Gastroesophageal sphincter (tissue), 4 donors: ENCODE measurements around the gene TEKT1. TPM values are rescaled to one million over a fixed set of nuclear protein-coding genes. Genes with fewer than 3 reads are reported as not detected.
A peak's percentile ranks its signal among the peaks of the same experiment; 100 is the strongest.
"Not testable (repeated sequence)": the region's sequence is repeated elsewhere in the genome, so short reads cannot be mapped to it uniquely, and the experiment has no call there.

Experiments
- ATAC-seq: fragments of 150-250 bp; one replicate; pipeline ENCODE4 v1.9.1; 2016; ENCODE audit warnings: mild to moderate bottlenecking, moderate library complexity
- H3K27ac ChIP-seq, 4 donors: fragments of 200-600 bp; sonication (generic) in 3 of 4; 1 replicate in 3 of 4; 2 replicates in 1 of 4; pipeline ENCODE4 v1.5.1; 2016 to 2019
- H3K27me3 ChIP-seq: fragments of 200-600 bp; sonication (generic); one replicate; pipeline ENCODE4 v1.5.1; 2019
- H3K36me3 ChIP-seq, 2 donors: fragments of 200-600 bp; sonication (generic); one replicate each; pipeline ENCODE4 v1.5.1; 2019; ENCODE audit warnings: control low read depth in 1 of 2
- H3K4me1 ChIP-seq, 3 donors: fragments of 200-600 bp; sonication (generic); 1 replicate in 2 of 3; 2 replicates in 1 of 3; pipeline ENCODE4 v1.5.1; 2016 to 2019; ENCODE audit warnings: control low read depth in 2 of 3
- H3K4me3 ChIP-seq, 2 donors: fragments of 200-600 bp; sonication (generic); one replicate each; pipeline ENCODE4 v1.5.1; 2019; ENCODE audit warnings: mild to moderate bottlenecking in 1 of 2, moderate library complexity in 1 of 2
- H3K9me3 ChIP-seq, 3 donors: fragments of 200-600 bp; sonication (generic); one replicate each; pipeline ENCODE4 v1.5.1; 2017 to 2019; ENCODE audit warnings: control low read depth in 2 of 3
- EP300 ChIP-seq: sonication (generic); formaldehyde crosslinking; IDR thresholded peaks from one replicate; pipeline ENCODE4 v1.6.1; 2017; ENCODE audit warnings: antibody characterized with exemption, mild to moderate bottlenecking
- POLR2A ChIP-seq, 2 donors: fragments of 450-650 bp; IDR thresholded peaks; one replicate each; pipeline ENCODE4 v1.6.1; 2017; ENCODE audit warnings: antibody characterized with exemption in 2 of 2, mild to moderate bottlenecking in 2 of 2, moderate library complexity in 1 of 2
- POLR2AphosphoS5 ChIP-seq: sonication (generic); formaldehyde crosslinking; IDR thresholded peaks from one replicate; pipeline ENCODE4 v1.6.1; 2017; ENCODE audit warnings: antibody characterized with exemption
- WGBS, 2 donors: methylation state at CpG; one replicate each; pipeline ENCODE4 v1.1.5; 2018; ENCODE audit warnings: low coverage in 1 of 2; 5-methylcytosine and 5-hydroxymethylcytosine counted together
- total RNA-seq, 4 donors: library from RNA; depleted of rRNA; stranded (reverse); fragments of >200 nt; gene quantifications; one replicate each; pipeline ENCODE4 v1.1.0, GENCODE V29; 2016
- TF ChIP-seq, protein P1 (sequence below), 4 experiments: fragments of 200-600 bp in 2 of 4; fragments of 450-650 bp in 2 of 4; sonication (generic) in 1 of 4; IDR thresholded peaks; one replicate each; pipeline ENCODE4 v1.5.1; 2017 to 2019; ENCODE audit warnings: antibody characterized with exemption in 4 of 4, mild to moderate bottlenecking in 2 of 4, moderate library complexity in 2 of 4

The TEKT1 gene
- total RNA-seq: under 1 TPM in 1 of 4 donors, not detected in 3; 0.27 TPM

DNA sequence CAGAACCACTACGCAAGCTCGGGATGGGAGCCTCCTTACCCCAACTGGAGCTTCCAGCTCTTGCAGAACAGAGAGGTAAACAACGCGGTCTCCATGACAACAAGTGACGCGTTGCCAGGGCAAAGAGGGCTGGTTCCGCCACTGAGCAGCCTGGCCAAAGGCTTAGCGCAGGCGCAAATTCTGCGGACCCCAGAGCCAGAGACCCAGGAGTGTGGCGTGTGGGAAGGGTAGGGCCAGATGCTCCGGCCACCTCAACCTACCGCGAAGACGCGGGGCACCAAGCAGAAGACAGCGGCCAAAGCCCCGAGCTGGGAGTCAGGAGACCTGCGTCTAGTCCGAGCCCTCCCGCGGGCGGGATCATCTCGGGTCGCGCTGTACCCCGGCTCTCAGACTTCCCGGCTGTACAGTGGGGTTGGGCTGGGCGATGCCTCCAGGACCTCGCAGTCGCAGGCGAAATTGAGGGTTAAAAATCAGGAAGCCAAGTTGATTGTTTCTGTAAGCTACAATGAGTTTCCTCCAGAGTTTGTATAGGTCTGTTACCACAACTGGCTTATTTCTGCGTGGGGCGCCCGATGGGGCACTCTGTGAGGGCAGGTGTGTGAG lies at the start of gene TEKT1:
Gene TEKT1 (minus strand): TSS at position 69 of the 603 bp plus-strand sequence. CDS start 1,353 bp downstream, outside the sequence.
- Histone ChIP-seq H3K36me3 (no peaks in the 10 kb centered on the region), H3K27ac (no peak within 1 kb of the TSS), H3K4me3 (peak within 1 kb of the TSS in 1 of 2 donors; percentile 37), H3K27me3 (peaks cover 82% of the 10 kb centered on the region), H3K9me3 (no peaks in the 10 kb centered on the region), H3K4me1 (peaks cover 0 to 11% (median 0%) of the 10 kb centered on the region in 3 donors)
- TF ChIP-seq EP300 (no peak), POLR2A (IDR thresholded peaks at IDR 0.05) (no peak), POLR2AphosphoS5 (no peak)
- TF ChIP-seq, protein P1, sequence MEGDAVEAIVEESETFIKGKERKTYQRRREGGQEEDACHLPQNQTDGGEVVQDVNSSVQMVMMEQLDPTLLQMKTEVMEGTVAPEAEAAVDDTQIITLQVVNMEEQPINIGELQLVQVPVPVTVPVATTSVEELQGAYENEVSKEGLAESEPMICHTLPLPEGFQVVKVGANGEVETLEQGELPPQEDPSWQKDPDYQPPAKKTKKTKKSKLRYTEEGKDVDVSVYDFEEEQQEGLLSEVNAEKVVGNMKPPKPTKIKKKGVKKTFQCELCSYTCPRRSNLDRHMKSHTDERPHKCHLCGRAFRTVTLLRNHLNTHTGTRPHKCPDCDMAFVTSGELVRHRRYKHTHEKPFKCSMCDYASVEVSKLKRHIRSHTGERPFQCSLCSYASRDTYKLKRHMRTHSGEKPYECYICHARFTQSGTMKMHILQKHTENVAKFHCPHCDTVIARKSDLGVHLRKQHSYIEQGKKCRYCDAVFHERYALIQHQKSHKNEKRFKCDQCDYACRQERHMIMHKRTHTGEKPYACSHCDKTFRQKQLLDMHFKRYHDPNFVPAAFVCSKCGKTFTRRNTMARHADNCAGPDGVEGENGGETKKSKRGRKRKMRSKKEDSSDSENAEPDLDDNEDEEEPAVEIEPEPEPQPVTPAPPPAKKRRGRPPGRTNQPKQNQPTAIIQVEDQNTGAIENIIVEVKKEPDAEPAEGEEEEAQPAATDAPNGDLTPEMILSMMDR (IDR thresholded peaks at IDR 0.05): no peak
- peak; percentile 60 for ATAC-seq
- 6% methylated on average over 15 of the region's 35 CpGs; no CpG with 5 or more reads in 1 of the 2 donors for WGBS, 2 donors

DNA sequence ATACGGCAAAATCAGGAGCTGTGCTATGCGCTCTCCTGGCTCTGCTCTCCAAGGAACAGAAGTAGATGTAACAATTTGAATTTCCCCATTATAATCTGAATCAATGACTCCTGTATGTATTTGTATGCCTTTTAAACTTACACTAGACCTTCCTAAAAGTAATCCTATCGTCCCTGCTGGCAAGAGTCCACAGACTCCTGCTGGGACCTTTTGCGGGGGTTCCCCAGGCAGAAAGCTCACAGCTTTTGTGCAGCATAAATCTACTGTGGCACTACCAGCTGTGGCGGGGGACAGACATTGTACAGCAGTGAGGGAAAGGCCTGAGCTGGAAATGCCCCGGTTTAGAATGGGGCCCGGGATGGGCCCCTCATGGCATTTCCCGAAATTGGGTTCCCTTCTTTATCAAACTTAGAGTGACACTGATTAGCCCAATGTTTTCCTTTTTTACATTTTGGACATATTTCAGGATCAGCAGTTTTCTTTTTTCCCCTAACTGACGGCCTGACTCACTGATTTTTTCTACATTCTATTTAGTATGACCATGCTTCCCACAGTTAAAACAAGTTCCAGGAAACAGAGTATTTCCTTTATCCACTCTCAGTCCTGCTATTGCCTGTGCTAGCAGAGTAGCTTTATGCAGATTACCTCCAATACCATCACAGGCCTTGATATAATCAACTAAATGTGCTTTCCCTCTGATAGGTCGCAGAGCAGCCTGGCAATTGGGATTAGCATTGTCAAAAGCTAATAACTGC lies 47.9 kb upstream of the TEKT1 start:
- H3K4me3 ChIP-seq, H3K4me1 ChIP-seq, H3K36me3 ChIP-seq, ATAC-seq, H3K27ac ChIP-seq: not testable (repeated sequence)
- peaks cover 0 to 23% (median 0%) of the 10 kb centered on the region in 3 donors for H3K9me3 ChIP-seq
- H3K27me3 ChIP-seq: peaks cover 17% of the 10 kb centered on the region
- 57 to 59% methylated on average over 3 to 9 of the region's 10 CpGs for WGBS, 2 donors

DNA sequence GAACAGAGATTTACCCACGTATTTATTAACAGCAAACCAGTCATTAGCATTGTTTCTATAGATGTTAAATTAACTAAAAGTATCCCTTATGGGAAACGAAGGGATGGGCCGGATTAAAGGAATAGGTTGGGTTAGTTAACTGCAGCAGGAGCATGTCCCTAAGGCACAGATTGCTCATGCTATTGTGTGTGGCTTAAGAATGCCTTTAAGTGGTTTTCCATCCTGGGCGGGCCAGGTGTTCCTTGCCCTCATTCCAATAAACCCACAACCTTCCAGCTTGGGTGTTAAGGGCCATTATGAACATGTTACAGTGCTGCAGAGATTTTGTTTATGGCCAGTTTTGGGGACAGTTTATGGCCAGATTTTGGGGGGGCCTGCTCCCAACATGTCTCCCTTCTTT lies 43.7 kb upstream of the TEKT1 start:
- peaks cover 40% of the 10 kb centered on the region for H3K27me3 ChIP-seq
- H3K36me3 ChIP-seq, ATAC-seq, H3K4me1 ChIP-seq, H3K4me3 ChIP-seq, H3K27ac ChIP-seq, H3K9me3 ChIP-seq: not testable (repeated sequence)
- 71 to 73% methylated on average over 3 to 4 of the region's 4 CpGs for WGBS, 2 donors

DNA sequence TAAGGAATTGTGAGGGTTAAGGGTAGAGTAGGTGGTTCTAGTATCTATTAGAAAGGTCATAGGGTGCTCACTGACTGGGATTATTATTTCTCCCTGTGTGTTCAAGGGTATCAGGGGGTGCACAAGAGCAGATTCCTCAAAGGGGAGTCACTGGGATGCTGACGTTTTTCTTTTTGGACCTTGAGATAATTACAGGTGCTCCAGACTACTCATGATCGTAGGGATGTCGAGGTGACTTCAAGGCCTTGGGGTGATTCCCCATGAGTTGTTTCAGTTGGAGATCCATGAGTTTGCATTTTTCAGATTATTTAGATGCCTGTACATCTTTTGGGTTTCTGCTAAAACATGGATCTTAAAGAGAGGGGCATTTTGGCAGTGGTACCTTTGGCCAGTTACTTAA lies 41.4 kb upstream of the TEKT1 start:
- no peaks in the 10 kb centered on the region for H3K4me1 ChIP-seq
- WGBS, 2 donors: 77 to 79% methylated on average over 2 to 3 of the region's 3 CpGs
- no peaks in the 10 kb centered on the region for H3K36me3 ChIP-seq
- no peak for TF ChIP-seq POLR2A (IDR thresholded peaks at IDR 0.05)
- no peak for TF ChIP-seq EP300
- TF ChIP-seq, protein P1 (IDR thresholded peaks at IDR 0.05): no peak
- TF ChIP-seq POLR2AphosphoS5: no peak
- H3K4me3 ChIP-seq: no peak overlapping the region
- no peak for ATAC-seq
- H3K27ac ChIP-seq: no peak overlapping the region
- no peaks in the 10 kb centered on the region for H3K9me3 ChIP-seq
- H3K27me3 ChIP-seq: peaks cover 38% of the 10 kb centered on the region

DNA sequence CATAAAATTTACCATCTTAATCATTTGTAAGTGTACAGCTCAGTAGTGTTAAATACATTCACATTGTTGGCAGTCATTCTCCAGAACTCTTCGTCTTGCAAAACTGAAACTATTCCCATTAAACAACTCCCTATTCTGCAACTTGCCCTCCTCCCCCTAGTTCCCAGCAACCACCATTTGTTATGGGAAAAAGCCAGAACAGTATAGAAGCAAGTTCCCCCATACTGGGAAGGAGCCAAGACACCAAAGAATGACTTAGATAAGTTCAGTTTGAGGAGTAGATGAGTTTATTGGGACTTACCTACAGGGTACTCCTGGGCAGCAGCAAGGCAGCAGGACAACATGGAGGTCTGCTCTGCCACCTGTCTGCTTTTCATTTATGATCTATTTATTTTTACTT lies 39.3 kb upstream of the TEKT1 start:
- Histone ChIP-seq H3K27ac (no peak overlapping the region), H3K9me3 (no peaks in the 10 kb centered on the region), H3K27me3 (peaks cover 48% of the 10 kb centered on the region), H3K4me3 (no peak overlapping the region), H3K4me1 (no peaks in the 10 kb centered on the region), H3K36me3 (no peaks in the 10 kb centered on the region)
- no peak for ATAC-seq
- TF ChIP-seq, protein P1 (IDR thresholded peaks at IDR 0.05): no peak
- no peak for TF ChIP-seq POLR2AphosphoS5
- no peak for TF ChIP-seq POLR2A (IDR thresholded peaks at IDR 0.05)
- TF ChIP-seq EP300: no peak
- 30 to 63% methylated on average over 1 of the region's 1 CpG for WGBS, 2 donors

DNA sequence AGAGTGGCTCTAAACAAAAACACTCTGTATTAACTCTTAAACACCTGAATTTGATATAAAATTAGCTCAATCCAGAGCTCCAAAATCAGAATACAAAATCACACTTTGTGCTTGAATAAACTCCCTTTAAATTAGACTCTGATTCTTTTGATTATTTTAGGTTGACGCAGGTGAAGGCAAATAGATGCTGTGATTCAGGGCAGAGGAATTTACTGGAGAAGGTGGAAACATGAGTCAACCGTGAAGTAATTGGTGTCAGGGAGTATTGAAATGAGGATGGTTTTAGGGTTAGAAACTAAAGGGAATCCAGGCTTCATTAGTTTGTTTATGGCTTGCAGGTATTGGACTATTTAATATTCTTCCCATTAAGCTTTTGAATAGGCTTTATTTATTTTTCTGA lies 37.1 kb upstream of the TEKT1 start:
- no peaks in the 10 kb centered on the region for H3K36me3 ChIP-seq
- no peak overlapping the region for H3K4me3 ChIP-seq
- ATAC-seq: no peak
- H3K27ac ChIP-seq: no peak overlapping the region
- no peaks in the 10 kb centered on the region for H3K9me3 ChIP-seq
- 47 to 77% methylated on average over 2 of the region's 2 CpGs for WGBS, 2 donors
- peaks cover 45% of the 10 kb centered on the region for H3K27me3 ChIP-seq
- TF ChIP-seq EP300: no peak
- TF ChIP-seq, protein P1 (IDR thresholded peaks at IDR 0.05): no peak
- no peak for TF ChIP-seq POLR2AphosphoS5
- TF ChIP-seq POLR2A (IDR thresholded peaks at IDR 0.05): no peak
- no peaks in the 10 kb centered on the region for H3K4me1 ChIP-seq
